Effector memory CD8-positive, alpha-beta T cell (primary cell): ENCODE data around the gene CCDC3.

ENCODE experiments used
- ATAC-seq: fragments of 150-1000 bp; cut with Tn5 transposase; replicated peaks from 2 replicates; pipeline ENCODE4 v1.10.0; 2021; ENCODE audit warnings: mild to moderate bottlenecking, moderate library complexity
- DNase-seq, 3 experiments: peaks; one replicate each; pipeline ENCODE4 v3.0.0; 2021
- H3K27ac Mint-ChIP-seq, 2 donors: one replicate each; pipeline ENCODE4 v1.8.0; 2022; ENCODE audit warnings: mild to moderate bottlenecking in 2 of 2, mixed read lengths in 2 of 2, moderate library complexity in 2 of 2
- H3K27me3 Mint-ChIP-seq, 2 donors: one replicate each; pipeline ENCODE4 v1.8.0; 2022; ENCODE audit warnings: mixed read lengths in 2 of 2
- H3K36me3 Mint-ChIP-seq: one replicate; pipeline ENCODE4 v1.8.0; 2022; ENCODE audit warnings: mild to moderate bottlenecking, moderate library complexity, mixed read lengths; ENCODE audit not compliant: insufficient read depth
- H3K4me1 Mint-ChIP-seq, 2 donors: one replicate each; pipeline ENCODE4 v1.8.0; 2022; ENCODE audit warnings: low read depth in 2 of 2, mixed read lengths in 2 of 2
- H3K4me3 Mint-ChIP-seq, 2 donors: one replicate each; pipeline ENCODE4 v1.8.0; 2022; ENCODE audit warnings: mild to moderate bottlenecking in 2 of 2, mixed read lengths in 2 of 2, moderate library complexity in 2 of 2
- H3K9me3 Mint-ChIP-seq, 2 donors: one replicate each; pipeline ENCODE4 v1.8.0; 2022; ENCODE audit warnings: mixed read lengths in 2 of 2

Gene CCDC3

DNA sequence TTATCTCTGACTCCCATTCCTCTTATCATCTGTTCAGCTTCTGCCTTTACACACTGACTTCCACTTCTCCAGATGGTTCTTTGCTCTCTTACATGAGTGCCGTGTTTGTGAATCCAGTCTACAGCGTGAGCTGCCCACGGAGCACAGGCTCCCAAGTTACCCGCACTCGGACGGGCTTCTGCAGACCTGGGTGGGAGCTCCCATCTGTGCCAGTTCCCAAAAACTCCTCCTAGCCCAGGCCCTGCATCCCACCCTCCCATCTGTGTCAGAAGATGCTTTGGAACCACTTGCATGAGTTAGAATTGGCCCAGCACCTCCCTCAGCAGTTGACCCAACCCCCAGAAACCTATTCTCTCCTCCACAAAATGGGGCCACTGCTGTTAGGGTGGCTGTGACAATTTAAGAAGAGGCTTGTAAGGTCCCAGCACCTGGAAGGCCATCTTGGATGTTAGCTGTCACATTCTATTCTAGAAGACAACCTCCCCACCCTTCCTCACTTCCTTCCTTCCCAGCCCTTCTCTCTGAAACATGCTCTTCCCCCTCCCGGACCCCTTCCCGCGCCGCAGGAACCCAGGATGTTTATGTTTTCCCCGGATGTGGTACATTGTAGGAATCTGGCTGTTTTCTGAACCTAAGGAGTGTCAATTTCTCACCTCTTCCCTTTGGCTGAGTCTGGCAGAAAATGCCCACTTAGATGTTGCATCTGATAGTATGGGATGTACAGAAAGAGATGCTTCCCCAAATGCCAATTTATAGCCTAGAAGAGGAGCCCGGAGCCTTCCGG lies 79.2 kb downstream of the CCDC3 start:
- Mint-ChIP-seq H3K27ac (no peak overlapping the region), H3K36me3 (no peaks in the 10 kb centered on the region), H3K27me3 (peaks cover 28 to 40% of the 10 kb centered on the region in 2 donors), H3K4me1 (no peaks in the 10 kb centered on the region), H3K9me3 (peaks cover 0 to 1% of the 10 kb centered on the region in 2 donors), H3K4me3 (no peak overlapping the region)
- ATAC-seq (no peak), DNase-seq (no peak)

- H3K27ac Mint-ChIP-seq, result no peak overlapping the region
- DNase-seq (no peak), ATAC-seq (no peak)
- no peak overlapping the region for H3K4me3 Mint-ChIP-seq
- H3K4me1 Mint-ChIP-seq, result no peaks in the 10 kb centered on the region
- H3K27me3 Mint-ChIP-seq, result peaks cover 28 to 40% of the 10 kb centered on the region in 2 donors
- H3K9me3 Mint-ChIP-seq, result no peaks in the 10 kb centered on the region
- H3K36me3 Mint-ChIP-seq, result no peaks in the 10 kb centered on the region
Measured at GRCh38 chr10:12921163-12921562, 80.3 kb downstream of the CCDC3 start.

DNA sequence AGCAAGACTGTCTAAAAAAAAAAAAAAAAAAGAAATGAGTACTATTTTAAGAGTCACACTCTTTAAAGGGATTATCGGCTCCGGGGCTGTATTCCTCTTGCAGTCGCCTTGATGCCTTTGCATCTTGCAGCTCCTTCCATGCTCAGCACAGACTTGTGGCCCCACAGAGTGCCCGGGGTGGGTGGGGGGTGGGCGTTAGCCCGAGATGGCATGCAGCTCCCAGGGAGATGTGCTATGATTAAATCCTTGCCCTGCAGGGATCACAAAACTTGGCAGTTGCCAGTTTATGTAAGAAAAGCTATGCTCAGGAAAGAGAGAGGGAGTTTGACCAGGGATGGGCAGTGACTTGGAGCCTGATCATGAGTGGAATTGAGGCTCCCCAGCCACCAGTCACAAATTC lies 81.9 kb downstream of the CCDC3 start:
- Mint-ChIP-seq H3K4me1 (no peaks in the 10 kb centered on the region), H3K9me3 (no peaks in the 10 kb centered on the region), H3K27me3 (peaks cover 30 to 41% of the 10 kb centered on the region in 2 donors), H3K27ac (no peak overlapping the region), H3K36me3 (no peaks in the 10 kb centered on the region), H3K4me3 (no peak overlapping the region)
- no peak for ATAC-seq
- no peak for DNase-seq

DNA sequence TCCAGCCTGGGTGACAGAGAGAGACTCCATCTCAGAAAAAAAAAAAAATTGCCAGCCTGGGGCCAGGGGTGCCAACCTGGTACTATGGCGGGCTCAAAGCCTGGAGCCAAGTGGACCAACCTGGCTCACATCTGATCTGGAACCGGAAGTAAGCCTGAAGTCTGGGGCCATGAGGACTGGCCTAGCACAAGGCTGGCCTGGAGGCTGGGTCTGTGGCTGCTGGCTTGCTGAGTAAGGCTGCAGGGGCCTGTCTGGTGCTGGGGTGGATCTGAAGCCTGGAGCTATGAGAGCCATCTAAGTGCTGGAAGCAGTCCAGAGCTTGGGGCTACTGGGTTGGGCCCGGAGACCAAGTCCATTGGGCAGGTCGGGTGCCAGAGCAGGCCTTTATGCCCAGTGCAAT lies 84.9 kb downstream of the CCDC3 start:
- Mint-ChIP-seq H3K4me1 (no peaks in the 10 kb centered on the region), H3K27me3 (peaks cover 24 to 26% of the 10 kb centered on the region in 2 donors), H3K9me3 (no peaks in the 10 kb centered on the region), H3K36me3 (no peaks in the 10 kb centered on the region), H3K4me3 (no peak overlapping the region), H3K27ac (no peak overlapping the region)
- no peak for ATAC-seq
- no peak for DNase-seq

DNA sequence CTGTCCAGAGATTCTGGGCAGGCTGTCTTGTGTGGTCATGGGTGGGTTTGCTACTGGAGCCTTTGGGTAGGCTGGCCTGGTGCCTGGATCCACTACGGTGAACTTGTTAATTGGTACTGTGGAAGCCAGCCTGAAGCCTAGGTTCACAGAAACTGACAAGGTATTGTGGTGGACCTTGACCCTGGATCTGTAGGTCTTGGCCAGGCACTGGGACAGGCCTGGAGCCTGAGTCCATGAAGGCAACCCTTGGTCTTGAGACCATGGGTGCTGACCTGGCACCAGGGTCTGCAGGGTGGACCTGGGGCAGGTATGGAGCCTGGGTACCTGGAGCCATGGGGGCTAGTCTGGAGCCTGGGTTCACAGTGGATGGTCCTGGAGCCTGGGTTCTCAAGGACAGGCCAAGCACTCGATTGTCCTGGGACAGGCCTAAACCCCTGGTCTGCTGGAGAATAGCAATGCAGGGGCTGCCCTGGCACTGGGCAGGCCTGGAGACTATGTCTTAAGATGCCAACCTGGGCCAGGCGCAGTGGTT lies 85.8 kb downstream of the CCDC3 start:
- H3K9me3 Mint-ChIP-seq, result no peaks in the 10 kb centered on the region
- H3K4me3 Mint-ChIP-seq, result no peak overlapping the region
- ATAC-seq (no peak), DNase-seq (no peak)
- H3K27ac Mint-ChIP-seq, result no peak overlapping the region
- H3K4me1 Mint-ChIP-seq, result no peaks in the 10 kb centered on the region
- no peaks in the 10 kb centered on the region for H3K36me3 Mint-ChIP-seq
- peaks cover 24 to 26% of the 10 kb centered on the region in 2 donors for H3K27me3 Mint-ChIP-seq

GRCh38 chr10:12914111-12914510 lies 87.4 kb downstream of the CCDC3 start:
- H3K4me3 Mint-ChIP-seq, result no peak overlapping the region
- DNase-seq (no peak), ATAC-seq (no peak)
- no peaks in the 10 kb centered on the region for H3K9me3 Mint-ChIP-seq
- peaks cover 19 to 24% of the 10 kb centered on the region in 2 donors for H3K27me3 Mint-ChIP-seq
- no peak overlapping the region for H3K27ac Mint-ChIP-seq
- H3K36me3 Mint-ChIP-seq, result no peaks in the 10 kb centered on the region
- H3K4me1 Mint-ChIP-seq, result no peaks in the 10 kb centered on the region

GRCh38 chr10:12911795-12912194 lies 89.7 kb downstream of the CCDC3 start:
- Mint-ChIP-seq H3K4me3 (no peak overlapping the region), H3K27ac (no peak overlapping the region), H3K9me3 (no peaks in the 10 kb centered on the region), H3K27me3 (peaks cover 17 to 34% of the 10 kb centered on the region in 2 donors), H3K4me1 (no peaks in the 10 kb centered on the region), H3K36me3 (no peaks in the 10 kb centered on the region)
- ATAC-seq, result no peak
- no peak for DNase-seq

GRCh38 chr10:12910835-12911234 lies 90.7 kb downstream of the CCDC3 start:
- Mint-ChIP-seq H3K27me3 (peaks cover 21 to 44% of the 10 kb centered on the region in 2 donors), H3K27ac (no peak overlapping the region), H3K36me3 (peaks cover under 1% of the 10 kb centered on the region), H3K4me1 (no peaks in the 10 kb centered on the region), H3K4me3 (no peak overlapping the region), H3K9me3 (no peaks in the 10 kb centered on the region)
- DNase-seq (no peak), ATAC-seq (no peak)

GRCh38 chr10:12909836-12910185 lies 91.7 kb downstream of the CCDC3 start:
- Mint-ChIP-seq H3K27ac (no peak overlapping the region), H3K4me1 (no peaks in the 10 kb centered on the region), H3K9me3 (no peaks in the 10 kb centered on the region), H3K4me3 (no peak overlapping the region), H3K27me3 (peaks cover 15 to 45% of the 10 kb centered on the region in 2 donors), H3K36me3 (peaks cover 3% of the 10 kb centered on the region)
- DNase-seq, result no peak
- ATAC-seq, result no peak

DNA sequence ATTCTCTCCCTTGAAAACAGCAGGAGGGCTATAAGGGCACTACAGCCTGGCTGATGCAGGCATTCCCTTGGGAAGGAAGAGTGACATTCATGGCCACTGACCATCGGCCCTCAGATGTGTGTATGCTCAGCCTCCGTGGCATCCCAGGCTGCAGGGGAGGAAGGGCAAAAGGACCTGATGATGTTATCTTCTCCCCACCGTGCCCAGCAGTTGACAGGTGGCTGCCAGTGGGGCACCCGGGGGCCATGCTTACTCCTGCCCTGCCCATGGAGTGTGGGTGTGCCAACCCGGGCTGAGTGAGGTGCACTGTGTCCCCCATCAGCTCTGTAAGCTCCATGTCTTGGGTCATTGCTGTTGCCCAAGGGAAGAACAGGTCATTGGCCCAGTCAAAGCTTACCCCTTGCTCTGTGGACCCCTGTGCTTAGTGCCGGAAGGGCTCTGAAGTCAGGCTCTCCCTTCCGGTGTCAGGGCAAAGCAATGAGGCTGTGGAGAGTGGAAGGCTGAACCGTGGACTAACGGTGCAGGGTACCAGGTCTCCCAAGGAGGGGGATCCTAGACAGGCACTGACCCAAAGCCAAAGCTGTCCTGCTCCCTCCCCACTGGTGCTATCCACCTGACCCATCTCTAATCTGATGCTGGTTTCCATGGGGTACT lies 92.2 kb downstream of the CCDC3 start:
- Mint-ChIP-seq H3K4me1 (no peaks in the 10 kb centered on the region), H3K27ac (no peak overlapping the region), H3K36me3 (peaks cover 3% of the 10 kb centered on the region), H3K9me3 (no peaks in the 10 kb centered on the region), H3K4me3 (no peak overlapping the region), H3K27me3 (peaks cover 10 to 49% of the 10 kb centered on the region in 2 donors)
- no peak for ATAC-seq
- DNase-seq, result no peak

- DNase-seq (no peak), ATAC-seq (no peak)
- H3K27me3 Mint-ChIP-seq, result peaks cover 5 to 49% of the 10 kb centered on the region in 2 donors
- H3K4me1 Mint-ChIP-seq, result no peaks in the 10 kb centered on the region
- peaks cover 3% of the 10 kb centered on the region for H3K36me3 Mint-ChIP-seq
- no peak overlapping the region for H3K4me3 Mint-ChIP-seq
- no peaks in the 10 kb centered on the region for H3K9me3 Mint-ChIP-seq
- H3K27ac Mint-ChIP-seq, result no peak overlapping the region
Measured at GRCh38 chr10:12908773-12909172, 92.7 kb downstream of the CCDC3 start.

GRCh38 chr10:12907656-12908055 lies 93.9 kb downstream of the CCDC3 start:
- H3K4me3 Mint-ChIP-seq, result no peak overlapping the region
- no peak for ATAC-seq
- no peak overlapping the region for H3K27ac Mint-ChIP-seq
- H3K4me1 Mint-ChIP-seq, result no peaks in the 10 kb centered on the region
- peaks cover 6 to 51% of the 10 kb centered on the region in 2 donors for H3K27me3 Mint-ChIP-seq
- no peaks in the 10 kb centered on the region for H3K9me3 Mint-ChIP-seq
- H3K36me3 Mint-ChIP-seq, result peaks cover 3% of the 10 kb centered on the region
- no peak for DNase-seq

DNA sequence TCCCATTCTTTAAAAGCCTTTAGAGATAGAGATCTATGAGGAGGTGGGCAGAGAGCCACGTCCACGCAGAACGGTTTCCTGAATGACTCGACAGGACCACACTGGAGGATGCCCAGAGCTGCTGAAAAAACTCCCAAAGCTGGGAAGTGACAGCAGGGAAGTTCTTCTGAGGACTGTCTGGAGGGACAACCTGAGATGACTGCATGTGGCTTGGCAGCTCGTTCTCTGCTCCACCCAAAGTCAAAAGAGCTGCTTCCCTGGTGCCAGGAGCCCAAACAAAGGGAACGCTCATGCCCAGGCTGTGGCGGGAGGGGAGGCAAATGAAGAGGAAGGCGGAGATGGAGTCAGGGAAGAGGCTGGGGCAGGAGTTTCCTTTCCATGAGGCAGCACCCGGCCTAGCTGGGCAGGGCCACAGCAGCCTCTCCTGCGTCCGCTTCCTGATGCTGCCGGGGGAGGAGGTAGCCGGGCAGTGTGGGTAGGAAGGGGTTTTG lies 95.4 kb downstream of the CCDC3 start:
- Mint-ChIP-seq H3K27ac (no peak overlapping the region), H3K27me3 (peaks cover 19 to 55% of the 10 kb centered on the region in 2 donors), H3K4me3 (no peak overlapping the region), H3K4me1 (peaks cover 0 to 1% of the 10 kb centered on the region in 2 donors), H3K9me3 (no peaks in the 10 kb centered on the region), H3K36me3 (peaks cover 3% of the 10 kb centered on the region)
- DNase-seq, result no peak
- ATAC-seq, result no peak

GRCh38 chr10:12905067-12905466 lies 96.4 kb downstream of the CCDC3 start:
- DNase-seq (no peak), ATAC-seq (no peak)
- Mint-ChIP-seq H3K4me3 (no peak overlapping the region), H3K9me3 (no peaks in the 10 kb centered on the region), H3K27ac (no peak overlapping the region), H3K27me3 (peaks cover 21 to 57% of the 10 kb centered on the region in 2 donors), H3K36me3 (peaks cover 3% of the 10 kb centered on the region), H3K4me1 (peaks cover 0 to 1% of the 10 kb centered on the region in 2 donors)
